ENCODE measurements around the gene GMCL1. TPM values are rescaled to one million over a fixed set of nuclear protein-coding genes. Genes with fewer than 3 reads are reported as not detected.

GMCL1 gene
- total and polyA plus RNA-seq, 9 of the 15 experiments (the other 6 are each of a cell fraction or from before 2014, with no cell fraction given), result 7.0 to 27.3 (median 15.4) TPM

- peak; percentile 91 for TF ChIP-seq HNRNPL (IDR thresholded peaks at IDR 0.05; ENCODE audit: low read depth, low read length)
- TF ChIP-seq AFF1 (IDR thresholded peaks at IDR 0.05; ENCODE audit: low read depth in 1 of 2, partially characterized antibody in 2 of 2), result peak in 1 of 2 experiments; percentile 54
- TF ChIP-seq TFAP4 (CRISPR knock-in tag; IDR thresholded peaks at IDR 0.05; ENCODE audit: borderline replicate concordance), result peak; percentile 88
- peak; percentile 25; the same call in 1 of the 2 replicates for TF ChIP-seq XRCC5 (IDR thresholded peaks at IDR 0.05; ENCODE audit: low read depth, low read length)
- TF ChIP-seq TGIF2 (CRISPR knock-in tag; IDR thresholded peaks at IDR 0.05), result peak; percentile 33
- TF ChIP-seq MBD2 (IDR thresholded peaks at IDR 0.05; ENCODE audit: borderline replicate concordance, low read depth), result peak; percentile 96
- 0 out of 2 replicates have a peak, but pooled peaks have one; percentile 74 for TF ChIP-seq RBM14 (IDR thresholded peaks at IDR 0.05; ENCODE audit: borderline replicate concordance, insufficient read depth, low read depth, low read length)
- TF ChIP-seq CEBPZ (IDR thresholded peaks at IDR 0.05; ENCODE audit: borderline replicate concordance, low read depth, low read length), result peak; percentile 71; the same call in 1 of the 2 replicates
- TF ChIP-seq DPF2 (IDR thresholded peaks at IDR 0.05), result peak; percentile 27; the same call in 1 of the 2 replicates
- peak; percentile 51; the same call in 1 of the 2 replicates for TF ChIP-seq TOE1 (IDR thresholded peaks at IDR 0.05; ENCODE audit: borderline replicate concordance)
- no peak for TF ChIP-seq TOE1 (CRISPR knock-in tag; IDR thresholded peaks at IDR 0.05; ENCODE audit: borderline replicate concordance, low read depth)
- peak; percentile 96 for TF ChIP-seq ZFX (CRISPR knock-in tag; IDR thresholded peaks at IDR 0.05)
- no peak for TF ChIP-seq FOXP4 (CRISPR knock-in tag; IDR thresholded peaks at IDR 0.05; ENCODE audit: borderline replicate concordance)
These were observed 84.9 kb downstream of the GMCL1 start (continued) for GRCh38 chr2:69914164-69914949.
